GM19328 (cell line): ENCODE data around the gene ETHE1.

Source experiments
- ATAC-seq: cut with Tn5 transposase; IDR thresholded peaks from one replicate; pipeline ENCODE4 v1.9.1; 2021; ENCODE audit warnings: mild to moderate bottlenecking, moderate library complexity; ENCODE audit not compliant: unreplicated experiment

ETHE1 gene

GRCh38 chr19:43468354-43469159 is 58.4 kb downstream of the ETHE1 start:
- no peak for ATAC-seq

- no peak for ATAC-seq
These were observed 59.3 kb downstream of the ETHE1 start for GRCh38 chr19:43467730-43468129.

- no peak for ATAC-seq
These were observed 59.7 kb downstream of the ETHE1 start for GRCh38 chr19:43467276-43467675.

GRCh38 chr19:43466793-43467192 is 60.2 kb downstream of the ETHE1 start:
- ATAC-seq: no peak

GRCh38 chr19:43465468-43466120 is 61.4 kb downstream of the ETHE1 start, which contains the start of gene LYPD3:
Gene LYPD3 (minus strand): TSS chr19:43465608. CDS start chr19:43465571, 37 bp downstream.
- no peak for ATAC-seq

GRCh38 chr19:43464134-43464775 is 62.7 kb downstream of the ETHE1 start:
- ATAC-seq: peak; percentile 29

GRCh38 chr19:43463381-43464133 is 63.4 kb downstream of the ETHE1 start:
- ATAC-seq: peak; percentile 83

GRCh38 chr19:43462785-43463380 is 64.1 kb downstream of the ETHE1 start:
- no peak for ATAC-seq

GRCh38 chr19:43462383-43462782 is 64.6 kb downstream of the ETHE1 start:
- no peak for ATAC-seq

GRCh38 chr19:43461303-43461702 is 65.7 kb downstream of the ETHE1 start:
- ATAC-seq: no peak

- no peak for ATAC-seq
These were observed 66.5 kb downstream of the ETHE1 start for GRCh38 chr19:43460362-43461016.

GRCh38 chr19:43457809-43458208 is 69.2 kb downstream of the ETHE1 start:
- ATAC-seq: no peak
